IPS-18c (cell line): ENCODE measurements around the gene MAP4K2.
A peak's percentile ranks its signal among the peaks of the same experiment; 100 is the strongest.

Experiments
- H3K4me3 ChIP-seq: 2 replicates; pipeline ENCODE4 v1.7.0; 2013; ENCODE audit warnings: low read depth, mild to moderate bottlenecking, low read length, moderate library complexity; ENCODE audit not compliant: insufficient read depth
- H3K9me3 ChIP-seq: one replicate; pipeline ENCODE4 v1.6.1; 2013; ENCODE audit warnings: mild to moderate bottlenecking, low read length, moderate library complexity; ENCODE audit not compliant: control insufficient read depth, insufficient read depth

The MAP4K2 gene

GRCh38 chr11:64788321-64789215, 14.4 kb downstream of the MAP4K2 start:
- H3K4me3 ChIP-seq, result no peak overlapping the region; the same call in 1 of the 2 replicates
- no peaks in the 10 kb centered on the region for H3K9me3 ChIP-seq

- Histone ChIP-seq H3K4me3 (no peak overlapping the region), H3K9me3 (no peaks in the 10 kb centered on the region)
These were observed 15.3 kb downstream of the MAP4K2 start for GRCh38 chr11:64787526-64788320.

- H3K4me3 ChIP-seq, result no peak overlapping the region
- H3K9me3 ChIP-seq, result no peaks in the 10 kb centered on the region
These were observed 16.7 kb downstream of the MAP4K2 start for GRCh38 chr11:64786308-64786707.

GRCh38 chr11:64784813-64785581, 18.0 kb downstream of the MAP4K2 start:
- no peaks in the 10 kb centered on the region for H3K9me3 ChIP-seq
- no peak overlapping the region for H3K4me3 ChIP-seq

GRCh38 chr11:64778473-64779298, 24.3 kb downstream of the MAP4K2 start, which contains the start of gene SF1:
Gene SF1, minus strand, starts transcription at chr11:64778542. Its CDS starts 150 bp downstream, at chr11:64778392.
- Histone ChIP-seq H3K9me3 (no peaks in the 10 kb centered on the region), H3K4me3 (peak within 1 kb of the TSS; percentile 84)

- Histone ChIP-seq H3K9me3 (no peaks in the 10 kb centered on the region), H3K4me3 (peak overlapping the region; percentile 84)
These were observed 24.9 kb downstream of the MAP4K2 start for GRCh38 chr11:64778223-64778472.

- H3K4me3 ChIP-seq, result peak overlapping the region; percentile 84
These were observed 25.4 kb downstream of the MAP4K2 start for GRCh38 chr11:64777449-64778222.

GRCh38 chr11:64776875-64777274, 26.1 kb downstream of the MAP4K2 start:
- Histone ChIP-seq H3K9me3 (no peaks in the 10 kb centered on the region), H3K4me3 (peak overlapping the region; percentile 49)

More at GRCh38 chr11:64777449-64778222, 25.4 kb downstream of the MAP4K2 start:
- H3K9me3 ChIP-seq, result no peaks in the 10 kb centered on the region

GRCh38 chr11:64776425-64776824, 26.6 kb downstream of the MAP4K2 start:
- Histone ChIP-seq H3K4me3 (peak overlapping the region; percentile 49; the same call in 1 of the 2 replicates), H3K9me3 (no peaks in the 10 kb centered on the region)

- Histone ChIP-seq H3K4me3 (no peak overlapping the region), H3K9me3 (no peaks in the 10 kb centered on the region)
These were observed 28.9 kb downstream of the MAP4K2 start for GRCh38 chr11:64774144-64774543.

GRCh38 chr11:64772303-64773018, 30.6 kb downstream of the MAP4K2 start:
- no peaks in the 10 kb centered on the region for H3K9me3 ChIP-seq
- H3K4me3 ChIP-seq, result no peak overlapping the region

GRCh38 chr11:64771861-64772260, 31.2 kb downstream of the MAP4K2 start:
- H3K9me3 ChIP-seq, result no peaks in the 10 kb centered on the region
- H3K4me3 ChIP-seq, result no peak overlapping the region

GRCh38 chr11:64770120-64770519, 32.9 kb downstream of the MAP4K2 start:
- Histone ChIP-seq H3K4me3 (no peak overlapping the region), H3K9me3 (no peaks in the 10 kb centered on the region)

- no peak overlapping the region for H3K4me3 ChIP-seq
- H3K9me3 ChIP-seq, result no peaks in the 10 kb centered on the region
These were observed 33.7 kb downstream of the MAP4K2 start for GRCh38 chr11:64769283-64769682.

GRCh38 chr11:64768300-64768694, 34.7 kb downstream of the MAP4K2 start:
- H3K9me3 ChIP-seq, result no peaks in the 10 kb centered on the region
- H3K4me3 ChIP-seq, result no peak overlapping the region
